Measurements from ENCODE around the gene FBLN2. TPM values are rescaled to one million over a fixed set of nuclear protein-coding genes. Genes with fewer than 3 reads are reported as not detected.

The FBLN2 gene
- total RNA-seq, 1 donor: 54.6 TPM

- H3K4me2 ChIP-seq (ENCODE audit: insufficient read depth, low read length): no peak overlapping the region
- no peak overlapping the region for H3K27ac ChIP-seq (ENCODE audit: low read depth, low read length)
- no peaks in the 10 kb centered on the region for H4K20me1 ChIP-seq (ENCODE audit: insufficient read depth, low read length)
- no peaks in the 10 kb centered on the region for H3K79me2 ChIP-seq (ENCODE audit: insufficient read depth, low read length)
- no peaks in the 10 kb centered on the region for H3K27me3 ChIP-seq (ENCODE audit: insufficient read depth, low read length)
- DNase-seq (ENCODE audit: insufficient read length, low spot score, missing footprints): peak; percentile 68
- no peak for TF ChIP-seq CTCF (IDR thresholded peaks at IDR 0.05; ENCODE audit: extremely low read depth, low read depth, low read length)
- no peaks in the 10 kb centered on the region for H3K36me3 ChIP-seq (ENCODE audit: insufficient read depth, low read length)
- no peak overlapping the region for H3K4me3 ChIP-seq (ENCODE audit: insufficient read depth, low read length)
- no peaks in the 10 kb centered on the region for H3K4me1 ChIP-seq (ENCODE audit: insufficient read depth, low read length)
- no peaks in the 10 kb centered on the region for H3K9me3 ChIP-seq (ENCODE audit: low read depth, low read length)
- no peak overlapping the region for H2AFZ ChIP-seq (ENCODE audit: low read length)
Measured at GRCh38 chr3:13569201-13569600, 20.3 kb downstream of the FBLN2 start.

GRCh38 chr3:13569641-13570390 lies 20.9 kb downstream of the FBLN2 start:
- H2AFZ ChIP-seq (ENCODE audit: low read length): no peak overlapping the region
- H3K9me3 ChIP-seq (ENCODE audit: low read depth, low read length): no peaks in the 10 kb centered on the region
- H3K36me3 ChIP-seq (ENCODE audit: insufficient read depth, low read length): no peaks in the 10 kb centered on the region
- peak; percentile 91 for DNase-seq (ENCODE audit: insufficient read length, low spot score, missing footprints)
- no peak for TF ChIP-seq CTCF (IDR thresholded peaks at IDR 0.05; ENCODE audit: extremely low read depth, low read depth, low read length)
- no peak overlapping the region for H3K4me2 ChIP-seq (ENCODE audit: insufficient read depth, low read length)
- no peaks in the 10 kb centered on the region for H4K20me1 ChIP-seq (ENCODE audit: insufficient read depth, low read length)
- H3K4me3 ChIP-seq (ENCODE audit: insufficient read depth, low read length): no peak overlapping the region
- H3K79me2 ChIP-seq (ENCODE audit: insufficient read depth, low read length): no peaks in the 10 kb centered on the region
- no peaks in the 10 kb centered on the region for H3K4me1 ChIP-seq (ENCODE audit: insufficient read depth, low read length)
- H3K27me3 ChIP-seq (ENCODE audit: insufficient read depth, low read length): no peaks in the 10 kb centered on the region
- H3K27ac ChIP-seq (ENCODE audit: low read depth, low read length): no peak overlapping the region

- Histone ChIP-seq H3K27me3 (ENCODE audit: insufficient read depth, low read length) (no peaks in the 10 kb centered on the region), H3K36me3 (ENCODE audit: insufficient read depth, low read length) (no peaks in the 10 kb centered on the region), H3K4me1 (ENCODE audit: insufficient read depth, low read length) (no peaks in the 10 kb centered on the region), H3K9me3 (ENCODE audit: low read depth, low read length) (no peaks in the 10 kb centered on the region), H3K79me2 (ENCODE audit: insufficient read depth, low read length) (no peaks in the 10 kb centered on the region), H3K4me3 (ENCODE audit: insufficient read depth, low read length) (no peak overlapping the region), H2AFZ (ENCODE audit: low read length) (no peak overlapping the region), H3K27ac (ENCODE audit: low read depth, low read length) (no peak overlapping the region), H4K20me1 (ENCODE audit: insufficient read depth, low read length) (no peaks in the 10 kb centered on the region), H3K4me2 (ENCODE audit: insufficient read depth, low read length) (no peak overlapping the region)
- DNase-seq (ENCODE audit: insufficient read length, low spot score, missing footprints): peak; percentile 75
- no peak for TF ChIP-seq CTCF (IDR thresholded peaks at IDR 0.05; ENCODE audit: extremely low read depth, low read depth, low read length)
Measured at GRCh38 chr3:13570391-13571194, 21.7 kb downstream of the FBLN2 start.

GRCh38 chr3:13571264-13571663 lies 22.3 kb downstream of the FBLN2 start:
- no peak overlapping the region for H2AFZ ChIP-seq (ENCODE audit: low read length)
- peak; percentile 81 for DNase-seq (ENCODE audit: insufficient read length, low spot score, missing footprints)
- H3K27me3 ChIP-seq (ENCODE audit: insufficient read depth, low read length): no peaks in the 10 kb centered on the region
- no peak for TF ChIP-seq CTCF (IDR thresholded peaks at IDR 0.05; ENCODE audit: extremely low read depth, low read depth, low read length)
- no peaks in the 10 kb centered on the region for H3K9me3 ChIP-seq (ENCODE audit: low read depth, low read length)
- no peak overlapping the region for H3K27ac ChIP-seq (ENCODE audit: low read depth, low read length)
- no peaks in the 10 kb centered on the region for H3K4me1 ChIP-seq (ENCODE audit: insufficient read depth, low read length)
- H3K4me2 ChIP-seq (ENCODE audit: insufficient read depth, low read length): no peak overlapping the region
- no peaks in the 10 kb centered on the region for H4K20me1 ChIP-seq (ENCODE audit: insufficient read depth, low read length)
- no peaks in the 10 kb centered on the region for H3K36me3 ChIP-seq (ENCODE audit: insufficient read depth, low read length)
- no peak overlapping the region for H3K4me3 ChIP-seq (ENCODE audit: insufficient read depth, low read length)
- no peaks in the 10 kb centered on the region for H3K79me2 ChIP-seq (ENCODE audit: insufficient read depth, low read length)

Measured in osteoblast (primary cell).